Right hindlimb (tissue), 1 donor: ENCODE data around the gene SDHA.
"Not testable (repeated sequence)": the region's sequence is repeated elsewhere in the genome, so short reads cannot be mapped to it uniquely, and the experiment has no call there.

Experiments
- DNase-seq: peaks from one replicate; pipeline ENCODE4 v3.0.0-alpha.2; 2018

The SDHA gene

GRCh38 chr5:198516-199196, 19.5 kb upstream of the SDHA start:
- peak; percentile 14 for DNase-seq

- peak; percentile 13 for DNase-seq
These were observed 18.7 kb upstream of the SDHA start for GRCh38 chr5:199197-199949.

GRCh38 chr5:199950-200645, 18.0 kb upstream of the SDHA start:
- DNase-seq, result no peak

- DNase-seq, result no peak
These were observed 17.1 kb upstream of the SDHA start for GRCh38 chr5:200985-201384.

- DNase-seq, result no peak
These were observed 16.4 kb upstream of the SDHA start for GRCh38 chr5:201672-202071.

GRCh38 chr5:203246-203930, 14.7 kb upstream of the SDHA start:
- DNase-seq, result no peak

- DNase-seq, result no peak
These were observed 14.1 kb upstream of the SDHA start for GRCh38 chr5:204001-204400.

GRCh38 chr5:204462-204861, 13.7 kb upstream of the SDHA start:
- no peak for DNase-seq

GRCh38 chr5:204966-205670, 13.0 kb upstream of the SDHA start:
- no peak for DNase-seq

GRCh38 chr5:206406-206805, 11.7 kb upstream of the SDHA start:
- no peak for DNase-seq

- DNase-seq, result no peak
These were observed 11.1 kb upstream of the SDHA start for GRCh38 chr5:206927-207536.

- no peak for DNase-seq
These were observed 10.5 kb upstream of the SDHA start for GRCh38 chr5:207599-207998.

- no peak for DNase-seq
These were observed 9.5 kb upstream of the SDHA start for GRCh38 chr5:208449-209114.

GRCh38 chr5:213803-214395, 4.2 kb upstream of the SDHA start:
- no peak for DNase-seq

GRCh38 chr5:215256-215655, 2.9 kb upstream of the SDHA start:
- not testable (repeated sequence) for DNase-seq

GRCh38 chr5:216076-216475, 2.0 kb upstream of the SDHA start:
- DNase-seq, result not testable (repeated sequence)

- DNase-seq, result peak; percentile 38
These were observed 554 bp downstream of the SDHA start for GRCh38 chr5:218457-219291.

- DNase-seq, result no peak
These were observed 1.3 kb downstream of the SDHA start for GRCh38 chr5:219460-219863.

- DNase-seq, result no peak
These were observed 1.9 kb downstream of the SDHA start for GRCh38 chr5:219991-220390.
